Uterus (tissue), 4 donors: Measurements from ENCODE around the gene ZMYND12. TPM values are rescaled to one million over a fixed set of nuclear protein-coding genes. Genes with fewer than 3 reads are reported as not detected.

Experiments
- DNase-seq, 2 donors: peaks; one replicate each; pipeline ENCODE4 v3.0.0-alpha.2; 2019 to 2020
- H3K27ac ChIP-seq, 2 donors: fragments of 200-600 bp; sonication (generic); 1 replicate in 1 of 2; 2 replicates in 1 of 2; pipeline ENCODE4 v1.5.1; 2016 to 2018
- H3K27me3 ChIP-seq, 2 donors: fragments of 200-600 bp; sonication (generic); one replicate each; pipeline ENCODE4 v1.5.1; 2018 to 2019; ENCODE audit warnings: control low read depth in 1 of 2
- H3K36me3 ChIP-seq, 2 donors: fragments of 200-600 bp; sonication (generic); one replicate each; pipeline ENCODE4 v1.5.1; 2019; ENCODE audit warnings: control low read depth in 1 of 2
- H3K4me1 ChIP-seq, 2 donors: fragments of 200-600 bp; sonication (generic); one replicate each; pipeline ENCODE4 v1.5.1; 2018 to 2019; ENCODE audit warnings: control low read depth in 1 of 2
- H3K4me3 ChIP-seq, 2 donors: fragments of 200-600 bp; sonication (generic); 1 replicate in 1 of 2; 2 replicates in 1 of 2; pipeline ENCODE4 v1.5.1; 2018 to 2019; ENCODE audit warnings: mild to moderate bottlenecking in 1 of 2
- H3K9me3 ChIP-seq, 2 donors: fragments of 200-600 bp; sonication (generic); one replicate each; pipeline ENCODE4 v1.5.1; 2019; ENCODE audit warnings: control low read depth in 1 of 2
- POLR2A ChIP-seq, 2 donors: fragments of 450-650 bp; IDR thresholded peaks; one replicate each; pipeline ENCODE4 v1.6.1; 2016; ENCODE audit warnings: antibody characterized with exemption in 2 of 2, mild to moderate bottlenecking in 1 of 2, moderate library complexity in 1 of 2
- intact Hi-C: fragments of 100-400 bp; cut with DNase I; formaldehyde crosslinking; loops from one replicate; pipeline ENCODE4 v1.15.1; 2023; ENCODE audit warnings: low total_unique reads
- total RNA-seq, 4 donors: library from RNA; depleted of rRNA in 3 of 4; stranded (reverse); fragments of >200 nt in 3 of 4; gene quantifications; one replicate each; pipeline versions ENCODE4 v1.1.0 to v1.2.4, GENCODE V29; 2014 to 2023
- TF ChIP-seq, protein P1 (sequence below), 4 experiments: fragments of 200-600 bp in 2 of 4; fragments of 450-650 bp in 2 of 4; sonication (generic) in 2 of 4; IDR thresholded peaks; one replicate each; pipeline ENCODE4 v1.5.1; 2016 to 2019; ENCODE audit warnings: antibody characterized with exemption in 4 of 4, mild to moderate bottlenecking in 2 of 4, moderate library complexity in 1 of 4
- donor health status: DM: yes; HTN: yes; CAD: no.

Gene ZMYND12
- total RNA-seq, 4 donors from 2014 or later: 0.59 to 5.7 TPM; not detected in 2

DNA sequence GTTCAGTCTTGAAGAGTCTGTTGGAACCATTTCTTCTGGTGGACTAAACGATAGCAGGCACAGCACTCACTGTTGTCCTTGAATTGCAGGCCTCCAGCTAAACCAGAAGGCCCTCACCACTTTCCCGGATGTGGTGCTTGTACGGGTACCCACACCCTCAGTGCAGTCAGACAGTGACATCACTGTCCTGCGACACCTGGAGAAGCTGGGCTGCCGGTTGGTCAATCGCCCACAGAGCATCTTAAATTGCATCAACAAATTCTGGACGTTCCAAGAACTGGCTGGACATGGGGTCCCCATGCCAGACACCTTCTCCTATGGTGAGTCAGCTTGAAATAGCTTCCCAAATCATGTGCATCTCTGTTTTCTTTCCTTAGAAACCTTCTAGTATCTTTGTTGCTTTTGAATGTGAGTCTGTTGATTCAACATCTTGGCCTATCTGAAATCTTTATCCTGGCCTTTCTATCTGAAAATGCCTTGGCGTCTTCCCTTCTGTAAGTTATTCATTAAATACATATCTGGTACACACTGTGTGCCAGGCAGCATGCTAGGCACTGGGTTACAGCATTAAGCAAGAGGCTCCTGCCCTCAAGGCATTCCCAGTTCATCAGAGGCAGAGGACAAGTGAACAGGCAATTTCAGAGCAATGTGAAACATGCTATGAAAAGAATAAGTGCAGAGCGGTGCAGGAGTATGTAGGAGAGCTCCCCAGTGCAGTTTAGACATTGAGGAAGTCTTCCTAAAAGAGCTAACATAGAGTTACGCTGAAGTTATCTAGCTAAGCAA is 56.3 kb downstream of the ZMYND12 start:
- DNase-seq: no peak
- Histone ChIP-seq H3K27me3 (no peaks in the 10 kb centered on the region), H3K4me1 (no peaks in the 10 kb centered on the region), H3K9me3 (no peaks in the 10 kb centered on the region), H3K4me3 (no peak overlapping the region), H3K36me3 (no peaks in the 10 kb centered on the region), H3K27ac (no peak overlapping the region)
- intact Hi-C loops: no loop called here
- TF ChIP-seq POLR2A (IDR thresholded peaks at IDR 0.05): no peak
- TF ChIP-seq, protein P1, sequence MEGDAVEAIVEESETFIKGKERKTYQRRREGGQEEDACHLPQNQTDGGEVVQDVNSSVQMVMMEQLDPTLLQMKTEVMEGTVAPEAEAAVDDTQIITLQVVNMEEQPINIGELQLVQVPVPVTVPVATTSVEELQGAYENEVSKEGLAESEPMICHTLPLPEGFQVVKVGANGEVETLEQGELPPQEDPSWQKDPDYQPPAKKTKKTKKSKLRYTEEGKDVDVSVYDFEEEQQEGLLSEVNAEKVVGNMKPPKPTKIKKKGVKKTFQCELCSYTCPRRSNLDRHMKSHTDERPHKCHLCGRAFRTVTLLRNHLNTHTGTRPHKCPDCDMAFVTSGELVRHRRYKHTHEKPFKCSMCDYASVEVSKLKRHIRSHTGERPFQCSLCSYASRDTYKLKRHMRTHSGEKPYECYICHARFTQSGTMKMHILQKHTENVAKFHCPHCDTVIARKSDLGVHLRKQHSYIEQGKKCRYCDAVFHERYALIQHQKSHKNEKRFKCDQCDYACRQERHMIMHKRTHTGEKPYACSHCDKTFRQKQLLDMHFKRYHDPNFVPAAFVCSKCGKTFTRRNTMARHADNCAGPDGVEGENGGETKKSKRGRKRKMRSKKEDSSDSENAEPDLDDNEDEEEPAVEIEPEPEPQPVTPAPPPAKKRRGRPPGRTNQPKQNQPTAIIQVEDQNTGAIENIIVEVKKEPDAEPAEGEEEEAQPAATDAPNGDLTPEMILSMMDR (IDR thresholded peaks at IDR 0.05): no peak

DNA sequence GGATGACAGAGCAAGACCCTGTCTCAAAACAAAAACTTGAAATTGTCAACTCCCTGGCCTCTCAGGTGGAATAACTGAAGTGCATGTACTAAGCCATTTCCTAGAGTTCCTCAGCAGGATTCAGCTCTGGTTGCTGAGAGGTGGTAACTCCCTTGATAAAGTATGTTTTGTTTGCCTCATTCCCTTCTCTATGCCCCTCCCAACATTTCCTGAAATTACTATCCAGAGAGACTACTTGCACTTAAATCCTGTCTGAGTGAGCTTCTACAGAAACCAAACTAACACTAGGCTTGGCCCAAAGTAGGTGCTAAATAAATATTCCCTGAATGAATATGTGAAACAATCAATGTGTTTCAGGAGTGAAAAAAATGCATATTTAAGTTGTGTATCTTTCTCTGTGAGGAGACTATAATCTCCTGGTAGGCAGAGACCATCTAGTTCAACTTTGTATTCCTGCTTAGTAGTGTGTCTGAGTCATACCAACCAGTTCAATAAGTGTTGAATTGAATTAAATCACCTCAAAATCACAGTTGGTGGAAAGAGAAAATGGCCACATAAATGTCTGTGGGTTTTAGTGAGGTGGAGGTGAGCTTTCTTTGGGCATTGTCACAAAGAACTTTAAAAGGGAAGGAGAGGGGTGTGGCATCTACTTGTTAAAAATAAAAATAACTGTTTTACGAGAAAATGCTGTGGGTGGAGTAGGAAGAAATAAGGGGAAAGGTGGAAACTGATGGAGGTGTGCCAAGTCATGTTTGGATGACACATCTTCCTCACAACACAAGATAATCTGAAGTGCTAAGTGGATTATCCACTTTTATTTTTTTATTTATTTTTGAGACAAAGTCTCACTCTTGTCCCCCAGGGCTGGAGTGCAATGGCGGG is 62.6 kb downstream of the ZMYND12 start:
- no peaks in the 10 kb centered on the region for H3K9me3 ChIP-seq
- intact Hi-C loops: no loop called here
- H3K4me3 ChIP-seq: no peak overlapping the region

DNA sequence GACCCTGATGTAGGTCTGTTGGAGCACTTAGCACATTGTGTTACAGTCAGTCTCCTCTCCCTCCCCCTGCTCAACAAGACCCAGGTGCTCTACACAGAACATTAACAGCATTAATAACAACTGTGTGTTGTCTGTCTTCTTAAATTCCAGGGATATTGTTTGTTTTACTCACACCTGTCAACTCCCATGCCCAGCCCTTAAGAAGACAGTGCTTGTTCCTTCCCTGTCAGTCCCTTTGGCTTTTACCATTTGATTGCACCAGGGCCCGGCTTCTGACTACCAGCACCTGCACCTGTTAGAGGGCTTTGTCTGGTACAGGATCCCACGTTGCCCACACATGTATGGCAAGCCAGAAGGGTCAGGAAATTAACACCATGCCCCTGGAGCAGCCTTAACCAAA is 63.6 kb downstream of the ZMYND12 start:
- no peak for TF ChIP-seq POLR2A (IDR thresholded peaks at IDR 0.05)
- TF ChIP-seq, protein P1 (IDR thresholded peaks at IDR 0.05): no peak
- intact Hi-C loops: no loop called here
- Histone ChIP-seq H3K27ac (no peak overlapping the region), H3K36me3 (no peaks in the 10 kb centered on the region), H3K4me1 (no peaks in the 10 kb centered on the region), H3K9me3 (no peaks in the 10 kb centered on the region), H3K27me3 (no peaks in the 10 kb centered on the region), H3K4me3 (no peak overlapping the region)
- no peak for DNase-seq

More for the DNA sequence above, 62.6 kb downstream of the ZMYND12 start:
- no peaks in the 10 kb centered on the region for H3K27me3 ChIP-seq
- no peak overlapping the region for H3K27ac ChIP-seq
- H3K36me3 ChIP-seq: no peaks in the 10 kb centered on the region
- no peaks in the 10 kb centered on the region for H3K4me1 ChIP-seq
- no peak for DNase-seq
- TF ChIP-seq, protein P1 (IDR thresholded peaks at IDR 0.05): no peak
- TF ChIP-seq POLR2A (IDR thresholded peaks at IDR 0.05): no peak

DNA sequence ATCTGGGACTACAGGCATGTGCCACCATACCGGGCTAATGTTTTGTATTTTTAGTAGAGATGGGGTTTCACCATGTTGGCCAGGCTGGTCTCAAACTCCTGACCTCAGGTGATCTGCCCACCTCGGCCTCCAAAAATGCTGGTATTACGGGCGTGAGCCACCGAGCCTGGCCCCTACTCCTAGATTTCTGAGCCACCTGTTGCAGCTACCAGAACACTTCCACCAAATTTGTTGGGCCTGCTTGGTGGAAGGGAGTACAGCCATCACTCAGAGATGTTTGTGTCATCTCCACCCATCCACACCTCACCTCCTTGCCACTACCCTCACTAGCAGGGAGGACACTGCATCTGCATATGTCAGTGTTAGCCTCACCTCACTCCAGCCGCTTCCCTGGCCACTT is 69.8 kb downstream of the ZMYND12 start:
- Histone ChIP-seq H3K4me1 (no peaks in the 10 kb centered on the region), H3K9me3 (no peaks in the 10 kb centered on the region), H3K27me3 (peaks cover 0 to 6% of the 10 kb centered on the region in 2 donors), H3K4me3 (no peak overlapping the region), H3K36me3 (no peaks in the 10 kb centered on the region), H3K27ac (no peak overlapping the region)
- TF ChIP-seq, protein P1 (IDR thresholded peaks at IDR 0.05): no peak
- TF ChIP-seq POLR2A (IDR thresholded peaks at IDR 0.05): no peak
- no peak for DNase-seq
- intact Hi-C loops: no loop called here

DNA sequence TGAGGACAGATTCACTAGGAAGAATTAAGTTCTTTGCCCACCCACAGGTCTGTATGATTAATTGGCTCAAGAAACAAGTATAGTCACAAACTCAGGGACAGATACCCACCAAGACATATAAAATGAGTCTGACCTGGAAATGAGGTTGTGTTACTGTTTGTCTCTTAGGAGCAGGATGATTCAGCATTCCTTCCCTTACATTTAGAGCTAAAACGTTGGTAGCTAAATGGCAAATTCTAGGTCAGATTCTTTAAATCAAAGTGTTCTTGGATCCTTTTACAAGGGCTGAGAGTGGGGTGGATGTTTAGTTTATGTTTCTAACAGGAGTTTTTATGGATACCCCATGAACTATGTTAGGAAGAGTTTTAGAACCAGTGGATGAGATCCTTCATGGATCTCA is 70.5 kb downstream of the ZMYND12 start:
- Histone ChIP-seq H3K27me3 (peaks cover 0 to 6% of the 10 kb centered on the region in 2 donors), H3K36me3 (no peaks in the 10 kb centered on the region), H3K9me3 (no peaks in the 10 kb centered on the region), H3K27ac (no peak overlapping the region), H3K4me1 (no peaks in the 10 kb centered on the region), H3K4me3 (no peak overlapping the region)
- DNase-seq: no peak
- TF ChIP-seq POLR2A (IDR thresholded peaks at IDR 0.05): no peak
- TF ChIP-seq, protein P1 (IDR thresholded peaks at IDR 0.05): no peak
- intact Hi-C loops: no loop called here
